ENCODE results near the gene ARHGAP44. TPM values are rescaled to one million over a fixed set of nuclear protein-coding genes. Genes with fewer than 3 reads are reported as not detected.
"Not testable (repeated sequence)": the region's sequence is repeated elsewhere in the genome, so short reads cannot be mapped to it uniquely, and the experiment has no call there.

Gene ARHGAP44
- total RNA-seq, 1 donor from 2014 or later, result 8.7 TPM

GRCh38 chr17:12865769-12866168, 76.5 kb downstream of the ARHGAP44 start:
- Histone ChIP-seq H3K4me3 (no peak overlapping the region), H4K20me1 (ENCODE audit: low read depth) (no peaks in the 10 kb centered on the region), H3K27me3 (no peaks in the 10 kb centered on the region), H3K9me3 (ENCODE audit: low read depth) (no peaks in the 10 kb centered on the region), H3K4me1 (no peaks in the 10 kb centered on the region), H3K9ac (no peak overlapping the region), H3K79me2 (ENCODE audit: low read depth) (peaks cover 6% of the 10 kb centered on the region), H3K27ac (no peak overlapping the region), H2AFZ (replicated peaks) (no peak overlapping the region), H3K4me2 (no peak overlapping the region), H3F3A (ENCODE audit: low read depth) (no peaks in the 10 kb centered on the region), H3K36me3 (no peaks in the 10 kb centered on the region)
- H3K36me3 Mint-ChIP-seq, result no peaks in the 10 kb centered on the region
- no peaks in the 10 kb centered on the region for H3K27me3 Mint-ChIP-seq (ENCODE audit: insufficient read depth, low read depth)
- TF ChIP-seq EZH2 (IDR thresholded peaks at IDR 0.05) (no peak), EZH2phosphoT487 (IDR thresholded peaks at IDR 0.05) (no peak)
- TF ChIP-seq, protein P1, sequence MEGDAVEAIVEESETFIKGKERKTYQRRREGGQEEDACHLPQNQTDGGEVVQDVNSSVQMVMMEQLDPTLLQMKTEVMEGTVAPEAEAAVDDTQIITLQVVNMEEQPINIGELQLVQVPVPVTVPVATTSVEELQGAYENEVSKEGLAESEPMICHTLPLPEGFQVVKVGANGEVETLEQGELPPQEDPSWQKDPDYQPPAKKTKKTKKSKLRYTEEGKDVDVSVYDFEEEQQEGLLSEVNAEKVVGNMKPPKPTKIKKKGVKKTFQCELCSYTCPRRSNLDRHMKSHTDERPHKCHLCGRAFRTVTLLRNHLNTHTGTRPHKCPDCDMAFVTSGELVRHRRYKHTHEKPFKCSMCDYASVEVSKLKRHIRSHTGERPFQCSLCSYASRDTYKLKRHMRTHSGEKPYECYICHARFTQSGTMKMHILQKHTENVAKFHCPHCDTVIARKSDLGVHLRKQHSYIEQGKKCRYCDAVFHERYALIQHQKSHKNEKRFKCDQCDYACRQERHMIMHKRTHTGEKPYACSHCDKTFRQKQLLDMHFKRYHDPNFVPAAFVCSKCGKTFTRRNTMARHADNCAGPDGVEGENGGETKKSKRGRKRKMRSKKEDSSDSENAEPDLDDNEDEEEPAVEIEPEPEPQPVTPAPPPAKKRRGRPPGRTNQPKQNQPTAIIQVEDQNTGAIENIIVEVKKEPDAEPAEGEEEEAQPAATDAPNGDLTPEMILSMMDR (IDR thresholded peaks at IDR 0.05), result no peak
- H3K27ac Mint-ChIP-seq, result no peak overlapping the region
- peaks cover 3% of the 10 kb centered on the region for H3K9me3 Mint-ChIP-seq
- no peak for DNase-seq (ENCODE audit: low spot score)
- H3K4me1 Mint-ChIP-seq, result no peaks in the 10 kb centered on the region
- no peak overlapping the region for H3K4me3 Mint-ChIP-seq

GRCh38 chr17:12866244-12866643, 76.9 kb downstream of the ARHGAP44 start:
- H3K27ac ChIP-seq, result no peak overlapping the region
- Mint-ChIP-seq H3K4me3 (no peak overlapping the region), H3K27ac (no peak overlapping the region), H3K4me1 (no peaks in the 10 kb centered on the region), H3K36me3 (no peaks in the 10 kb centered on the region), H3K27me3 (ENCODE audit: insufficient read depth, low read depth) (no peaks in the 10 kb centered on the region), H3K9me3 (peaks cover 3% of the 10 kb centered on the region)
- DNase-seq (ENCODE audit: low spot score), result no peak
- no peaks in the 10 kb centered on the region for H3K36me3 ChIP-seq
- peaks cover 6% of the 10 kb centered on the region for H3K79me2 ChIP-seq (ENCODE audit: low read depth)
- H4K20me1 ChIP-seq (ENCODE audit: low read depth), result no peaks in the 10 kb centered on the region
- no peaks in the 10 kb centered on the region for H3K4me1 ChIP-seq
- no peak overlapping the region for H3K4me2 ChIP-seq
- TF ChIP-seq EZH2 (IDR thresholded peaks at IDR 0.05) (no peak), EZH2phosphoT487 (IDR thresholded peaks at IDR 0.05) (no peak)
- TF ChIP-seq, protein P1 (IDR thresholded peaks at IDR 0.05), result no peak
- no peak overlapping the region for H3K9ac ChIP-seq
- no peak overlapping the region for H3K4me3 ChIP-seq
- no peaks in the 10 kb centered on the region for H3K9me3 ChIP-seq (ENCODE audit: low read depth)
- H2AFZ ChIP-seq (replicated peaks), result no peak overlapping the region
- no peaks in the 10 kb centered on the region for H3F3A ChIP-seq (ENCODE audit: low read depth)
- H3K27me3 ChIP-seq, result no peaks in the 10 kb centered on the region

DNA sequence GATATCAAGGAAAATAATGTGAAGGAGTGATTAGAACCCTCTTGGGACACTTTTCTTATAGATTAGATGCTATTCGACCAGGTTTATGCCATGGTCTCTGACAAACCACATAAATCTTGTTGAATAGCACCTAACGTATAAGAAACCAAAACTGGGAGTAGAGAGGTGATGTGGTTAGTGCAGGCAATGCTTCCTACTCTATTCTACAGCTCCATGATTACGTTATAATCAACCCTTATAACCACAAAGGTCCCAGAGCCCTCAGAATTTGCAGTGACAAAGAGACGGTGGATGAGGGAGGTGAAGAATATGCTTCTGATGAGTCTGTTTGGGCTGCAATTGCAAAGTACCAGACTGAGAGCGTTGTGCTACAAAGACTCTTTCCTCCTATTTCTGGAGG, 78.4 kb downstream of the ARHGAP44 start:
- Histone ChIP-seq H3K9me3 (ENCODE audit: low read depth) (peaks cover 2% of the 10 kb centered on the region), H3K4me1 (no peaks in the 10 kb centered on the region), H3K27me3 (no peaks in the 10 kb centered on the region), H3K9ac (no peak overlapping the region), H3F3A (ENCODE audit: low read depth) (no peaks in the 10 kb centered on the region), H3K4me2 (no peak overlapping the region), H2AFZ (replicated peaks) (no peak overlapping the region), H3K4me3 (no peak overlapping the region), H3K27ac (no peak overlapping the region), H3K79me2 (ENCODE audit: low read depth) (peaks cover 6% of the 10 kb centered on the region), H3K36me3 (no peaks in the 10 kb centered on the region), H4K20me1 (ENCODE audit: low read depth) (no peaks in the 10 kb centered on the region)
- Mint-ChIP-seq H3K27me3 (ENCODE audit: insufficient read depth, low read depth) (peaks cover 2% of the 10 kb centered on the region), H3K4me3 (no peak overlapping the region), H3K36me3 (no peaks in the 10 kb centered on the region), H3K27ac (no peak overlapping the region), H3K4me1 (no peaks in the 10 kb centered on the region), H3K9me3 (no peaks in the 10 kb centered on the region)
- TF ChIP-seq, protein P1 (IDR thresholded peaks at IDR 0.05), result no peak
- TF ChIP-seq EZH2 (IDR thresholded peaks at IDR 0.05) (no peak), EZH2phosphoT487 (IDR thresholded peaks at IDR 0.05) (no peak)
- no peak for DNase-seq (ENCODE audit: low spot score)

GRCh38 chr17:12873415-12874125, 84.3 kb downstream of the ARHGAP44 start:
- not testable (repeated sequence) for H3K9me3 ChIP-seq (ENCODE audit: low read depth); H2AFZ ChIP-seq (replicated peaks); H3K4me3 ChIP-seq; H3K79me2 ChIP-seq (ENCODE audit: low read depth); H3K4me1 ChIP-seq; H3K27ac ChIP-seq; H3K9me3 Mint-ChIP-seq; H3K9ac ChIP-seq; H3K4me1 Mint-ChIP-seq; H3K27me3 ChIP-seq; H3K36me3 Mint-ChIP-seq; H3K4me2 ChIP-seq; H3K36me3 ChIP-seq; DNase-seq (ENCODE audit: low spot score); H3K27me3 Mint-ChIP-seq (ENCODE audit: insufficient read depth, low read depth); H4K20me1 ChIP-seq (ENCODE audit: low read depth); H3K27ac Mint-ChIP-seq; H3F3A ChIP-seq (ENCODE audit: low read depth); H3K4me3 Mint-ChIP-seq
